Endothelial cell of umbilical vein (primary cell): ENCODE measurements around the gene PALD1. TPM values are rescaled to one million over a fixed set of nuclear protein-coding genes. Genes with fewer than 3 reads are reported as not detected.

Experiments used
- BruUV-seq: library from RNA; stranded (reverse); fragments of 400-500 nt; replicated peaks from 2 replicates; lab custom pipeline; 2021; lab: Mats Ljungman, UMichigan
- CTCF ChIA-PET: fragments of 300-600, 350-600 bp; sonication (Branson Sonifier 250); formaldehyde crosslinking; loops from one replicate; lab custom pipeline; 2021; ENCODE audit warnings: antibody characterized with exemption, inconsistent platforms; lab: Charles Lee
- POLR2A ChIA-PET: fragments of 300-600, 350-600 bp; sonication (Branson Sonifier 250); formaldehyde crosslinking; loops from one replicate; lab custom pipeline; 2021; ENCODE audit warnings: antibody characterized with exemption, inconsistent platforms; lab: Charles Lee
- DNase-seq: peaks from one replicate; pipeline ENCODE4 v3.0.0-alpha.2; 2011; ENCODE audit warnings: low read depth, low spot score
- FAIRE-seq: peaks from 2 replicates; lab custom pipeline; 2011; peaks lifted over from hg19 to GRCh38; lab: Jason Lieb, UNC
- H2AFZ ChIP-seq: 2 replicates; pipeline ENCODE4 v1.6.0; 2012; ENCODE audit warnings: low read depth, low read length, control low read depth, inconsistent platforms
- H3K27ac ChIP-seq: 2 replicates; pipeline ENCODE4 v1.5.1; 2011; ENCODE audit warnings: low read depth, mild to moderate bottlenecking, control low read depth, low read length, moderate library complexity; ENCODE audit not compliant: insufficient read depth
- H3K27me3 ChIP-seq, 2 experiments: 2 replicates each; pipeline versions ENCODE4 v1.6.0 to v1.6.1; 2011; ENCODE audit warnings: low read length in 2 of 2, mixed read lengths in 1 of 2; ENCODE audit not compliant: control insufficient read depth in 2 of 2, insufficient read depth in 2 of 2
- H3K36me3 ChIP-seq, 2 experiments: 2 replicates in 1 of 2; 3 replicates in 1 of 2; pipeline ENCODE4 v1.5.1; 2011; ENCODE audit warnings: low read length in 2 of 2, mild to moderate bottlenecking in 1 of 2, moderate library complexity in 1 of 2; ENCODE audit not compliant: control insufficient read depth in 2 of 2, insufficient read depth in 2 of 2; ENCODE audit errors: extremely low read depth in 1 of 2
- H3K4me1 ChIP-seq: 3 replicates; pipeline ENCODE4 v1.5.1; 2011; ENCODE audit warnings: mild to moderate bottlenecking, low read length; ENCODE audit not compliant: control insufficient read depth, insufficient read depth; ENCODE audit errors: extremely low read depth
- H3K4me2 ChIP-seq: 2 replicates; pipeline ENCODE4 v1.6.1; 2011; ENCODE audit warnings: low read length, control low read depth, mixed read lengths; ENCODE audit not compliant: insufficient read depth
- H3K4me3 ChIP-seq, 3 experiments: fragments of 200-600 bp in 1 of 3; sonication (generic), shearing (Covaris generic) in 1 of 3; replicated peaks in 1 of 3; 2 replicates each; pipeline ENCODE4 v1.5.1; 2011 to 2016; ENCODE audit warnings: control low read depth in 3 of 3, low read length in 3 of 3, mild to moderate bottlenecking in 2 of 3, inconsistent platforms in 1 of 3, low read depth in 1 of 3, moderate library complexity in 1 of 3; ENCODE audit not compliant: insufficient read depth in 1 of 3
- H3K79me2 ChIP-seq: 2 replicates; pipeline ENCODE4 v1.6.0; 2012; ENCODE audit warnings: low read length, inconsistent platforms; ENCODE audit not compliant: control insufficient read depth, insufficient read depth
- H3K9ac ChIP-seq: replicated peaks from 2 replicates; pipeline ENCODE3; 2011; ENCODE audit warnings: low read length, control low read depth; ENCODE audit not compliant: insufficient read depth; ENCODE audit errors: extremely low read depth
- H3K9me1 ChIP-seq: replicated peaks from 3 replicates; pipeline ENCODE4 v1.6.0; 2011; ENCODE audit warnings: mild to moderate bottlenecking, low read length; ENCODE audit not compliant: control insufficient read depth, insufficient read depth; ENCODE audit errors: extremely low read depth
- H3K9me3 ChIP-seq: replicated peaks from 2 replicates; pipeline ENCODE4 v1.5.1; 2012; ENCODE audit warnings: low read length, inconsistent platforms; ENCODE audit not compliant: control insufficient read depth, insufficient read depth
- H4K20me1 ChIP-seq: replicated peaks from 2 replicates; pipeline ENCODE3; 2011; ENCODE audit warnings: mild to moderate bottlenecking, low read length; ENCODE audit not compliant: control insufficient read depth, insufficient read depth; ENCODE audit errors: extremely low read depth
- EZH2 ChIP-seq: IDR thresholded peaks from 2 replicates; pipeline ENCODE4 v1.6.1; 2012; ENCODE audit warnings: borderline replicate concordance, low read depth, mild to moderate bottlenecking, moderate library complexity, low read length, inconsistent platforms; ENCODE audit not compliant: severe bottlenecking
- FOS ChIP-seq: IDR thresholded peaks from 2 replicates; pipeline ENCODE4 v1.6.1; 2011; ENCODE audit warnings: mild to moderate bottlenecking, low read length, moderate library complexity, borderline replicate concordance; ENCODE audit not compliant: insufficient read depth
- GATA2 ChIP-seq: IDR thresholded peaks from 2 replicates; pipeline ENCODE4 v1.7.0; 2011; ENCODE audit warnings: low read depth, mild to moderate bottlenecking, moderate library complexity, mixed read lengths, low read length; ENCODE audit not compliant: insufficient read length, insufficient read depth
- JUN ChIP-seq: IDR thresholded peaks from 2 replicates; pipeline ENCODE4 v1.6.1; 2011; ENCODE audit warnings: borderline replicate concordance, low read depth; ENCODE audit not compliant: insufficient read length, insufficient read depth
- POLR2A ChIP-seq: IDR thresholded peaks from 2 replicates; pipeline ENCODE4 v1.6.1; 2012; ENCODE audit warnings: low read depth, mild to moderate bottlenecking, control low read depth, low read length
- POLR2AphosphoS5 ChIP-seq: IDR thresholded peaks from 2 replicates; pipeline ENCODE4 v1.6.1; 2012; ENCODE audit warnings: low read depth, mild to moderate bottlenecking, control low read depth, low read length, moderate library complexity; ENCODE audit not compliant: insufficient read depth
- dilution Hi-C: fragments of 300-500 bp; cut with MboI; formaldehyde crosslinking; loops from one replicate; pipeline ENCODE4 v1.15.0; 2019; ENCODE audit warnings: low sequenced_read_pairs; ENCODE audit not compliant: extremely low pct_ligation_motif_present
- intact Hi-C: fragments of 100-400 bp; cut with micrococcal nuclease; formaldehyde crosslinking; loops from one replicate; pipeline ENCODE4 v1.10.0; 2022
- polyA plus RNA-seq, 4 experiments: library from polyadenylated mRNA; depleted of rRNA in 3 of 4; stranded (reverse) in 3 of 4; unstranded in 1 of 4; fragments of >200 nt; gene quantifications; 2 replicates each; pipeline versions ENCODE4 v1.2.1 to v1.2.3, GENCODE V29; 2011 to 2012; ENCODE audit warnings: missing spikeins in 1 of 4
- total RNA-seq: library from RNA; stranded (reverse); gene quantifications from 2 replicates; pipeline ENCODE4 v1.2.3, GENCODE V29; 2021
- TF ChIP-seq, protein P1 (sequence below), 2 donors: IDR thresholded peaks; 1 replicate in 1 of 2; 2 replicates in 1 of 2; pipeline ENCODE4 v1.5.1; 2011; ENCODE audit warnings: low read length in 2 of 2, mild to moderate bottlenecking in 2 of 2, moderate library complexity in 2 of 2, control low read depth in 1 of 2, inconsistent platforms in 1 of 2, low read depth in 1 of 2; ENCODE audit not compliant: insufficient read depth in 1 of 2; ENCODE audit errors: extremely low read depth in 1 of 2

The PALD1 gene
- total and polyA plus RNA-seq, 2 donors (not counting 3 experiments of a cell fraction or from before 2014, with no cell fraction given): 16.6 to 73.3 TPM

DNA sequence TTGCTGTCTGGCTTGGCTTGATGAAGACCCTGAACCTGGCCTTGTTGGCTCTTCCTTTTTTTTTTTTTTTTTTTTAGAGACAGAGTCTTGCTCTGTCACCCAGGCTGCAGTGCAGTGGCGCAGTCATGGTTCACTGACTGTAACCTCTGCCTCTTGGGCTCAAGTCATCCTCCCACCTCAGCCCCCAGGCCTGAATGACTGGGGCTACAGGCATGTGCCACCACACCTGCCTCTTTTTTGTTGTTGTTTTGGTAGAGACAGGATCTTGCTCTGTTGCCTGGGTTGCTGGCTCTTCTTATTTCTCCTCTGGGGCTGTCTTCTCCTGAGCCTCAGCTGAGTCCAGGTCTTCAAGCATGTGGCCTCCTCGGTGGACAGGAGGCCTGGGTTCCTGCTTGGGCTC is 79.3 kb downstream of the PALD1 start:
- TF ChIP-seq JUN: no peak
- TF ChIP-seq POLR2A: no peak
- TF ChIP-seq, protein P1, sequence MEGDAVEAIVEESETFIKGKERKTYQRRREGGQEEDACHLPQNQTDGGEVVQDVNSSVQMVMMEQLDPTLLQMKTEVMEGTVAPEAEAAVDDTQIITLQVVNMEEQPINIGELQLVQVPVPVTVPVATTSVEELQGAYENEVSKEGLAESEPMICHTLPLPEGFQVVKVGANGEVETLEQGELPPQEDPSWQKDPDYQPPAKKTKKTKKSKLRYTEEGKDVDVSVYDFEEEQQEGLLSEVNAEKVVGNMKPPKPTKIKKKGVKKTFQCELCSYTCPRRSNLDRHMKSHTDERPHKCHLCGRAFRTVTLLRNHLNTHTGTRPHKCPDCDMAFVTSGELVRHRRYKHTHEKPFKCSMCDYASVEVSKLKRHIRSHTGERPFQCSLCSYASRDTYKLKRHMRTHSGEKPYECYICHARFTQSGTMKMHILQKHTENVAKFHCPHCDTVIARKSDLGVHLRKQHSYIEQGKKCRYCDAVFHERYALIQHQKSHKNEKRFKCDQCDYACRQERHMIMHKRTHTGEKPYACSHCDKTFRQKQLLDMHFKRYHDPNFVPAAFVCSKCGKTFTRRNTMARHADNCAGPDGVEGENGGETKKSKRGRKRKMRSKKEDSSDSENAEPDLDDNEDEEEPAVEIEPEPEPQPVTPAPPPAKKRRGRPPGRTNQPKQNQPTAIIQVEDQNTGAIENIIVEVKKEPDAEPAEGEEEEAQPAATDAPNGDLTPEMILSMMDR (IDR thresholded peaks at IDR 0.05; ENCODE audit: extremely low read depth in 1 of 2, insufficient read depth in 1 of 2, low read depth in 1 of 2, low read length in 2 of 2): no peak
- no peak for TF ChIP-seq EZH2
- no peak for TF ChIP-seq POLR2AphosphoS5
- TF ChIP-seq GATA2: no peak
- TF ChIP-seq FOS: no peak
- H3K4me1 ChIP-seq: no peaks in the 10 kb centered on the region
- no peaks in the 10 kb centered on the region for H3K9me3 ChIP-seq
- no peaks in the 10 kb centered on the region for H3K9me1 ChIP-seq
- H3K9ac ChIP-seq: no peak overlapping the region
- POLR2A ChIA-PET: no interaction called here
- BruUV-seq: no TSS peak
- H3K79me2 ChIP-seq: no peaks in the 10 kb centered on the region
- intact Hi-C loops: loop anchor here (2.0 kb wide), 1 partner anchor 201 kb away; no protein-coding TSS in a partner anchor
- H3K27ac ChIP-seq: no peak overlapping the region
- H3K4me2 ChIP-seq: no peak overlapping the region
- no peak overlapping the region for H2AFZ ChIP-seq
- DNase-seq (no peak), FAIRE-seq (no peak)
- dilution Hi-C loops: no loop called here
- no peaks in the 10 kb centered on the region for H3K36me3 ChIP-seq
- no peak overlapping the region for H3K4me3 ChIP-seq
- CTCF ChIA-PET: no interaction called here
- no peaks in the 10 kb centered on the region for H4K20me1 ChIP-seq
- H3K27me3 ChIP-seq: no peaks in the 10 kb centered on the region
